ENCODE measurements around the gene MYOCD.

The MYOCD gene

DNA sequence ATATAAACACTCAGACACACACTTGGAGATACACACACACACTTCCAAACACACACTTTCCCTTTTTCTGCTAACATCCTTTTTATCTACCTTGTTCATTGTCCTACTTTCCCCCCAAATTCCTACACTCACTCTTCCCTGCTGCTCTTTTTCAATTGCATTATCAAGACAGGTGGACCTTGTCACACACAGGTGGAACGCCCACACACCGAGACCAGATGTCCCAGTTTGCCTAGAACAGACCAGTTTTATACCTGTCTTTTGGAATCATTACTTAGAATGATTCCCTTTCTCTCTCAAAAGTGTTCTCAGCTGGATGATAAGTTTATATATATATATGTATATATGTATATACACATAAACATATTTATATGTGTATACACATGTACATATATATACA, 72.9 kb downstream of the MYOCD start:
- in situ Hi-C loops (cut with MboI; ENCODE audit: low pct_unique_long_range_greater_than_20kb, low sequenced_read_pairs): no loop called here
- DNase-seq: no peak

DNA sequence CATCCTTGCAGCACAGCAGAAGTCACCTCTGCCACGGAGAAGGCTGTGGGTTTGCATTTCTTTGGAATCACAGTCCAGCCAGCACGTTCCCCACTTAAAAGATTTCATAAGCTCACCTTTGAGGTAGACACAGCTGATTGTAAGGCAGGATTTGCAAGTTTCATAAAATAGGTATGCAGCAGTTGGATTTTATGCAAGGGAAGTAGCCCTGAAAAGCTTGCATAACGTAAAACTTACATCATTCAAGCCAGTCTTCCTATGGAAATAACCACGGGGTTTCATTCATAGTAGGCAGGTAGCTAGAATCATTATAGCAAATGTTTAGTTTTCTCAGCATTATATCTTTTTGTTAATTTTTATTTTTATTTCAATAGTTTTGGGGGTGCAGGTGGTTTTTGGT, 73.8 kb downstream of the MYOCD start:
- in situ Hi-C loops (cut with MboI; ENCODE audit: low pct_unique_long_range_greater_than_20kb, low sequenced_read_pairs): no loop called here
- DNase-seq: no peak

- no peak for DNase-seq
- in situ Hi-C loops (cut with MboI; ENCODE audit: low pct_unique_long_range_greater_than_20kb, low sequenced_read_pairs): no loop called here
Observed at GRCh38 chr17:12743046-12743445, 77.4 kb downstream of the MYOCD start.

GRCh38 chr17:12744298-12744697, 78.6 kb downstream of the MYOCD start:
- in situ Hi-C loops (cut with MboI; ENCODE audit: low pct_unique_long_range_greater_than_20kb, low sequenced_read_pairs): no loop called here
- DNase-seq: no peak

- DNase-seq: no peak
- in situ Hi-C loops (cut with MboI; ENCODE audit: low pct_unique_long_range_greater_than_20kb, low sequenced_read_pairs): no loop called here
Observed at GRCh38 chr17:12744786-12745185, 79.1 kb downstream of the MYOCD start.

GRCh38 chr17:12745486-12745885, 79.8 kb downstream of the MYOCD start:
- in situ Hi-C loops (cut with MboI; ENCODE audit: low pct_unique_long_range_greater_than_20kb, low sequenced_read_pairs): no loop called here
- no peak for DNase-seq

GRCh38 chr17:12756786-12757185, 91.1 kb downstream of the MYOCD start:
- no peak for DNase-seq
- in situ Hi-C loops (cut with MboI; ENCODE audit: low pct_unique_long_range_greater_than_20kb, low sequenced_read_pairs): no loop called here

DNA sequence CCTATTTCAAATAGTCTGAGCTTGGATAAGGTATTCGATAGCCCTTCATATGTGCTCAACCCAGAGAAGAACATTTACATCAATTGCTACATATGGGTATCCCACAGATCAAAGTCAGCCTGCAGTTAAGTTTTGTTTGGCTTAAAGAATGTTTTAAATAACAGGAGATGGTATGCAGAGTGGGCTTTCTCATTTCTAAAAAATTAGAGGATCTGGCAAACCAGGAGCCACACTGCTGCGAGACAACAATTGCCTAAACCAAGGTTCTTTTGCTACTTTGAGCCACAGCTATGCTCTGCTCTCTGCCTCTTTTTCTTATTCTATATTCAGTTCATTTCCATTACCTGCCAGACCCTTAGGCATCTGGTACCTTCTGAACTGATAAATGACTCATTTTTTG, 93.4 kb downstream of the MYOCD start:
- DNase-seq: no peak
- in situ Hi-C loops (cut with MboI; ENCODE audit: low pct_unique_long_range_greater_than_20kb, low sequenced_read_pairs): no loop called here

DNA sequence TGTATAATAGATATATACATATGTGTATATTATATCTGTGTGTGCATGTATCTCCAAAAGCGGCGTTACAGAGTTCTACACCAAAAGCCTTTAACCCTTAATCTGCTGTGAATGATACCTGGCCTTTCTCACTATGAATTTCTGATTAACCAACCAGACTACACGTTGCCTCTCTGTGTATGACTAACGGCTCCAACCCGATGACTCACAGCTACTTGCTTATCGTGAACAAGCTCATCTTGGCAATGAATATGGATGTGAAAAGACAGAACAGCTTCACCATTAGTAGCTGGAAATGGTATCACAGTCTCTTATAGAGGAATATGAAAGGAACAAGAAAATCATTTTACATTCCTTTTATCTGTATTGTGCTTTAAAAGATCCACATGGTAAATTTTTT, 99.9 kb downstream of the MYOCD start:
- no peak for DNase-seq
- in situ Hi-C loops (cut with MboI; ENCODE audit: low pct_unique_long_range_greater_than_20kb, low sequenced_read_pairs): no loop called here

GRCh38 chr17:12768255-12768654, 102.6 kb downstream of the MYOCD start:
- in situ Hi-C loops (cut with MboI; ENCODE audit: low pct_unique_long_range_greater_than_20kb, low sequenced_read_pairs): no loop called here
- no peak for DNase-seq

DNA sequence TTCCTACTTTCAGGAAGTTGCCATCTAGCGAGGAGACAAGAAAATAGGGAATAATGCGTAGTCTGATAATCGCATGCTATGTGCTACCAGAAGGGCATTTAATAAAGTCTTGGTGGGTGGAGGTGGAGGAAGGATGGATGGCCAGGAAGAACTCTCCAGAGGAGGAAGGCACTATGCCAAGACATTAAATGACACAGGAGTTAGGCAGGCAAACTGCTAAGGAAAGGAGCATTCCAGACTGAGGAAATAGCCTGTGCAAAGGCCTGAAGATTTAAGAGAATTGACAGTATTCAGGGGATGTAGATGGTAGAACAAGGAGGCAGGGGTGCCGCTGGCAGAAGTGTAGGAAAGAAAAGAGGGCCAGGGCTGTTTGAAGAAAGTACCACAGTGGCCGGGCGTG, 104.3 kb downstream of the MYOCD start:
- no peak for DNase-seq
- in situ Hi-C loops (cut with MboI; ENCODE audit: low pct_unique_long_range_greater_than_20kb, low sequenced_read_pairs): no loop called here

DNA sequence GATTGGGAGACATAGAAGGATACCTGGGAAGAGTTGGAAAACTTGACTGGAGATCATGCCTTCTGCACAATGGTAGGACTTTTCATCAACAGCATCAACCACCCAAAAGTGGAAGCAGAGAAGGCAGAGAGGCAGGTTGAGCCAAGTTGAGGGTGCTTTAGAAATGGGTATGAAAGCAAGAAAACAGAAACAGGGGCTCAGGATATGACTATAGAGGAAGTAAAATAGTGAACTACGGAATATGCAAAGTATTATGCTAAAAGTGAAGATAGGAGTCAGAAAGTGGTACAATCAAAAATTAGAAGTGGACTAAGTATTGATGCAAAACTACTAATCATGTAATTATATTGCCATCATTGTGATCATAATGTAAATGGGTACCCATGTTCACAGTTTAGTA, 107.5 kb downstream of the MYOCD start:
- in situ Hi-C loops (cut with MboI; ENCODE audit: low pct_unique_long_range_greater_than_20kb, low sequenced_read_pairs): no loop called here
- DNase-seq: no peak

DNA sequence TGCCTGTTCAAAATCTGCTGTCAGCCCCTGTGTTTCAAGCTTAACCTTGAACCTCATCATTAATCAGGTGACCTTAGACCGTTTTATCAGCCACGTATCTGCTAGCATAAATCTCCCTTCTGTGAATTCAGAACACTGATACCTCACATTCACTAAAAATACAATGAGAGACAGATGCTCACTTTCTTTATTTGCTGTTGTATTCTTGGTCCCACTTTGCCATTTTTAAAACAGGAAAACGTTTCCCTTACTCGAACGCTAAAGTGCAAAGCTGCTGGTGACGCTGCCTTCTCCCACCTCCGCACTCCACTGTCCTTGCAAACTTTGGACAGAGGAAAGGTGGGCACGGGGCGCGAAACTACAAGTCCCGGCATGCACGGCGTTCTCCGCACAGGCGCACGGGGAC, 123.4 kb downstream of the MYOCD start:
- DNase-seq: no peak

DNA sequence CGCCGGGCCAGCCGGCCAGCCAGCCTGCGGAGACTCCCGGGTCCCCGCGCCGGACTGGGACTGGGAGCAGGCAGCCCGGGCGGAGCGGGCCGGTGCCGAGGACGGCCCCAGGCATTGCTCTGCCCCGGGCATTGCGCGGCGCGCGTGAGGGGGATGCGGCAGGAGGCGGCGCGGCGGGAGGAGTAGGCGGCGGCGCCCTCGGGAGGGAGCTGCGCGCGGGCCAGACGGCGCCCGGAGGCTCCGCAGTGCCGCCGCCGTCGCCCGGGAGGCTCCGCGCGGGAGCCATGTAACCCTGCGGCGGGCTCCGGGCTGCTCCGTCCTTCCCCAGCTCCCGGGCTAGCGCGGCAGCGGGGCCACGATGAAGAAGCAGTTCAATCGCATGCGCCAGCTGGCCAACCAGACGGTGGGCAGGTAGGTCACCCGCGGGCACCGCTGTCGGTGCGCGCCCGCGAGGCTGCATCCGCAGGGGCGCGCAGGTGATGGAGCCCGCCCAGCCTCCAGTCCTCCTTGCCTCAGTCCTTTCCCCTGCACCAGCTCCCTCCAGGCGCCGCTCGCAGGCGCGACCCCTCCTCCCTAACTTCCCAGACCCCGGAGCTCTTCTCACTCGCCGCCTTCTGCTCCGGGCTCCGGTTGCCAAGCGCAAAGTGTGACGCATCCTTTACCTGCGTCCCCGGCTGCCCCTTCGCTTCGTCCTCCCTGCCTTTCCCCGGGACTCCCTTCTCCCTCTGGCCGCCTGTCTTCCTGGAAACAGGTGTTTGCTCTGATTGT, 124.0 kb downstream of the MYOCD start, which contains the start of gene ARHGAP44:
Gene ARHGAP44 (plus strand): TSS at position 18 of the 768 bp plus-strand sequence. CDS start 341 bp downstream, at position 359.
- in situ Hi-C loops (cut with MboI; ENCODE audit: low pct_unique_long_range_greater_than_20kb, low sequenced_read_pairs): no loop called here
- DNase-seq: peak; percentile 62

More for the DNA sequence above, 123.4 kb downstream of the MYOCD start:
- in situ Hi-C loops (cut with MboI; ENCODE audit: low pct_unique_long_range_greater_than_20kb, low sequenced_read_pairs): no loop called here

GRCh38 chr17:12790249-12791106, 124.8 kb downstream of the MYOCD start:
- in situ Hi-C loops (cut with MboI; ENCODE audit: low pct_unique_long_range_greater_than_20kb, low sequenced_read_pairs): no loop called here
- DNase-seq: no peak

DNA sequence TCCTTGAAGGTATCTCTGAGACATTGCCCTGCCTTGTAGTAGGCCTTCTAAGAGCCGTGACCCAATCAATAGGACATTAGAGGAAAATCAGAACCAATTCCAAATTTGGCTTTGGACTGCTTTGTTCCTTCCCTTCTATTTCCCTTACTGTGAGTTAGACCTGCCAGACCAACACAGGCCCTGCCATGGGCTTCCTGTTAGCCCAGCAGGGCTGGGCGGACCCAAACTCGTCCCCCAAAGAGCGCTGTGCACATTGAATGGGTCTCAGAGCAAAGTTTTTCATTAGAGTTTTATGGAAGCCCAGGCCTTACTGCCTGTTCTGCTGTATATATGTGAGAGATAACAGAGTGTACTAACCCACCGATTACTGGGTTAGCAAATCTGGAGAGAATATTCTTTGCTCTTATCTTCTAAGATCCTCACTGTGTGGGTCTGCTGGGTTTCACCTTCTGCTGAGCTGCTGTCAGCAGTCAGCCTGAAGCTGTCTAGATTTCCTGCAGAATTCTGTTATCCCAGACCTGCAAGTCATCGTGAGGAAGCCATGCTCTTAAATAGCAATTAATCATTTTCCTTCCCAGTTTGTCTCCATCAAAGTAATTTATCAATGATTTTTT, 129.3 kb downstream of the MYOCD start:
- DNase-seq: no peak
- in situ Hi-C loops (cut with MboI; ENCODE audit: low pct_unique_long_range_greater_than_20kb, low sequenced_read_pairs): no loop called here

DNA sequence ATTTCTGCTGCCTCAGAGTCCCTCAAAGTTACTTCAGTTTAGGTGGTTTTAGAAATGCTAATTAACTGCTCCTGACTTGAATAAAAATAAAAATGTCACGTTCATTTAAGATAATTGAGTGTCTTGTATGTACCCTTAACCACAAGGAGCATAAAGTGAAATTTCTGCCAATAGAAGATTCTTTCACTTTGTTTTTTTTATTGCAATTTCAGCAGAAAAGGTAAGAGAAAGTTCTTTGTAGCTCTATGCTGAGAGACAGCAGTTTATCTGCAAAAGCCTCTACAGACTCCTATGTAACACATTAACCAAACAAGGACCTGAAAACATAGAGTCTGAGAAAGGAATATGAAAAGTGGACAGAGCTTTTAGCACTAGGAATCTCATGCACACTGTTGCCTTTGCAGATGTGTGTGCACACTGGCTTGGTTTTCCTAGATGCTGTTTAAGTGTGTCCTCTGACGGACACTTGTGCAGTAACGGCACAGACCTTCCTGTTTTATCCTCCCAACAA, 135.2 kb downstream of the MYOCD start:
- in situ Hi-C loops (cut with MboI; ENCODE audit: low pct_unique_long_range_greater_than_20kb, low sequenced_read_pairs): no loop called here
- DNase-seq: no peak

- no peak for DNase-seq
- in situ Hi-C loops (cut with MboI; ENCODE audit: low pct_unique_long_range_greater_than_20kb, low sequenced_read_pairs): no loop called here
Observed at GRCh38 chr17:12806630-12807029, 140.9 kb downstream of the MYOCD start.

DNA sequence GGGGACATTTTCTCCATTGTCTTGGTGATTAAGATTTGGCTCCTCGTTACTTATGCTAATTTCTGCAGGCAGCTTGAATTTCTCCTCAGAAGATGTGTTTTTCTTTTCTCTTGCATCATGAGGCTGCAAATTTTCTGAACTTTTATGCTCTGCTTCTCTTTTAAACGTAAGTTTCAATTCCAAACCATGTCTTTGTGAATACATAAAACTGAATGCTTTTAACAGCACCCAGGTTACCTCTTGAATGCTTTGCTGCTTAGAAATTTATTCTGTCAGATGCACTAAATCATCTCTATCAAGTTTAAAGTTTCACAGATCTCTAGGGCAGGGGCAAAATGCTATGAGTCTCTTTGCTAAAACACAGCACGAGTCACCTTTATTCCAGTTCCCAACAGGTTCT, 143.0 kb downstream of the MYOCD start:
- in situ Hi-C loops (cut with MboI; ENCODE audit: low pct_unique_long_range_greater_than_20kb, low sequenced_read_pairs): no loop called here

GRCh38 chr17:12812877-12813276, 147.2 kb downstream of the MYOCD start:
- in situ Hi-C loops (cut with MboI; ENCODE audit: low pct_unique_long_range_greater_than_20kb, low sequenced_read_pairs): no loop called here
- no peak for DNase-seq

More for the DNA sequence above, 143.0 kb downstream of the MYOCD start:
- no peak for DNase-seq
